ENCODE data around the gene TLNRD1.

DNA sequence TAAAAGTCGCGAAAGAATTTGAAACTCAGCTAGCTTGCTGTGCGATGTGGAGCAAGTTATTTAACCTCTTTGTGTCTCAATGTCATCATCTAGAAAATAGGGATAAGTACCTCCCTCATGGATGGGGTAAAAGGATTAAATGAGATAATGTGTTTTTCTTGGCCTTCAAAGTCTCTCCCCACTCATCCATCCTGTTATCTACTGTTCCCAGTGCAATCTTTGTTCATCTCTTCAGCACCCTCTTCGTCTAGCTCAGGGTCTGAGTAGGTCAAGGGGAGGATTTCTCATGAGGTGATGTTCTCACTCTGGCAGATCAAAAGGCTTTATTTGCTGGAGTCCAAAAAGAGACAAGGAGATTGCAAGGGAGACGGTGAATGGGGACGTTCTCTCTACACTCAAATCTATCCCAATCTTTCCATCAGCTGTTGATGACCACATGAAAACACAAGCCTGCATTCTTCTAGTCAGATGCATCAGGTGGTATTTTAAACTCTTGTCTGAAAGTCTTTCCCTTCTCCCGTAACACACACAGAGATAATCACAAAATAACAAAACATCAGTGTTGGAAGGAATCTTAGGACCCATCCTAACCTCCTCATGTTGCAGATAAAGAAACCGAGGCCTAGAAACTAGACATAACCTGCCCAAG lies 12.5 kb upstream of the TLNRD1 start:
- TF ChIP-seq, protein P1, sequence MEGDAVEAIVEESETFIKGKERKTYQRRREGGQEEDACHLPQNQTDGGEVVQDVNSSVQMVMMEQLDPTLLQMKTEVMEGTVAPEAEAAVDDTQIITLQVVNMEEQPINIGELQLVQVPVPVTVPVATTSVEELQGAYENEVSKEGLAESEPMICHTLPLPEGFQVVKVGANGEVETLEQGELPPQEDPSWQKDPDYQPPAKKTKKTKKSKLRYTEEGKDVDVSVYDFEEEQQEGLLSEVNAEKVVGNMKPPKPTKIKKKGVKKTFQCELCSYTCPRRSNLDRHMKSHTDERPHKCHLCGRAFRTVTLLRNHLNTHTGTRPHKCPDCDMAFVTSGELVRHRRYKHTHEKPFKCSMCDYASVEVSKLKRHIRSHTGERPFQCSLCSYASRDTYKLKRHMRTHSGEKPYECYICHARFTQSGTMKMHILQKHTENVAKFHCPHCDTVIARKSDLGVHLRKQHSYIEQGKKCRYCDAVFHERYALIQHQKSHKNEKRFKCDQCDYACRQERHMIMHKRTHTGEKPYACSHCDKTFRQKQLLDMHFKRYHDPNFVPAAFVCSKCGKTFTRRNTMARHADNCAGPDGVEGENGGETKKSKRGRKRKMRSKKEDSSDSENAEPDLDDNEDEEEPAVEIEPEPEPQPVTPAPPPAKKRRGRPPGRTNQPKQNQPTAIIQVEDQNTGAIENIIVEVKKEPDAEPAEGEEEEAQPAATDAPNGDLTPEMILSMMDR (IDR thresholded peaks at IDR 0.05 in 2 of 3, conservative IDR thresholded peaks at IDR 0.05 in 1 of 3; ENCODE audit: borderline replicate concordance in 1 of 3, insufficient read depth in 1 of 3, low read depth in 2 of 3, low read length in 2 of 3): no peak
- TF ChIP-seq CEBPB (IDR thresholded peaks at IDR 0.05; ENCODE audit: low read depth) (no peak), SIN3A (IDR thresholded peaks at IDR 0.05; ENCODE audit: low read depth) (no peak), POLR2AphosphoS5 (IDR thresholded peaks at IDR 0.05; ENCODE audit: low read depth, low read length) (no peak), POLR2A (IDR thresholded peaks at IDR 0.05; ENCODE audit: borderline replicate concordance, extremely low read depth, insufficient read depth, insufficient read length) (no peak), RAD21 (IDR thresholded peaks at IDR 0.05; ENCODE audit: low read depth) (no peak)

Data from HCT116 (cell line).